Pancreas (tissue), 10 donors: ENCODE data around the gene BPIFB3. TPM values are rescaled to one million over a fixed set of nuclear protein-coding genes. Genes with fewer than 3 reads are reported as not detected.

Experiments used
- ATAC-seq, 4 donors: fragments of 200-7000 bp; cut with Tn5 transposase; one replicate each; pipeline versions ENCODE4 v1.8.0 to v1.9.1; 2020; ENCODE audit warnings: mild to moderate bottlenecking in 4 of 4, moderate library complexity in 4 of 4
- DNase-seq, 6 donors: peaks; one replicate each; pipeline ENCODE4 v3.0.0-alpha.2; 2020
- FAIRE-seq: peaks from 2 replicates; lab custom pipeline; 2012; peaks lifted over from hg19 to GRCh38; lab: Jason Lieb, UNC
- H3K27ac ChIP-seq, 4 donors: fragments of 200-600 bp; sonication (generic); 1 replicate in 3 of 4; 2 replicates in 1 of 4; pipeline versions ENCODE4 v1.5.0 to v1.8.0; 2020
- H3K27me3 ChIP-seq, 4 donors: fragments of 200-600 bp; one replicate each; pipeline ENCODE4 v1.8.0; 2021
- H3K36me3 ChIP-seq, 3 donors: fragments of 200-600 bp; sonication (generic) in 1 of 3; one replicate each; pipeline versions ENCODE4 v1.5.0 to v1.8.0; 2020 to 2021
- H3K4me1 ChIP-seq, 3 donors: fragments of 200-600 bp; one replicate each; pipeline ENCODE4 v1.8.0; 2021
- H3K4me3 ChIP-seq, 4 donors: fragments of 200-600 bp; sonication (generic) in 2 of 4; one replicate each; pipeline versions ENCODE4 v1.5.0 to v1.8.0; 2020 to 2021
- H3K9me3 ChIP-seq, 4 donors: fragments of 200-600 bp; one replicate each; pipeline ENCODE4 v1.8.0; 2021
- WGBS, 2 donors: extraction: QIAGEN DNeasy Blood & Tissue Kit; methylation state at CpG; one replicate each; pipeline ENCODE4 v1.1.7; 2013; 5-methylcytosine and 5-hydroxymethylcytosine counted together
- intact Hi-C, 3 donors: fragments of 100-400 bp; cut with DNase I; formaldehyde crosslinking; loops; one replicate each; pipeline versions ENCODE4 v1.11.1 to v1.14.2; 2022
- polyA plus RNA-seq, 2 donors: library from polyadenylated mRNA; stranded (reverse); fragments of 200-250 nt; gene quantifications; one replicate each; pipeline ENCODE4 v1.2.3, GENCODE V29; 2013
- total RNA-seq, 6 donors: library from RNA; stranded (reverse); fragmentation: NEBNext Ultra II Directional in 4 of 6; extraction: Animal tissue kit (Norgen Biotek cat#: 25700) in 4 of 6; gene quantifications; one replicate each; pipeline versions ENCODE4 v1.2.1 to v1.2.4, GENCODE V29; 2021 to 2023
- TF ChIP-seq, protein P1 (sequence below), 4 donors: fragments of 200-600 bp; sonication (generic) in 3 of 4; IDR thresholded peaks; one replicate each; pipeline versions ENCODE4 v1.5.0 to v1.8.0; 2021; ENCODE audit warnings: antibody characterized with exemption in 4 of 4
- donor health status: healthy with polysubstance abuse.
- donor health status: DM: no; HTN: no; CAD: no; lungs with moderate emphysema.
- donor health status: DM: no; HTN: no; CAD: no.
- donor health status: control.
- donor health status: control.
- donor health status: Bipolar disorder and iron deficiency.
- donor health status: DM: yes; HTN: yes; CAD: no.
- donor health status: DM: no; HTN: no; CAD: no.
- donor health status: DM: no; HTN: no; CAD: no.
- donor health status: DM: yes; HTN: yes; CAD: no.

The BPIFB3 gene
- total and polyA plus RNA-seq, 8 donors, result not detected

DNA sequence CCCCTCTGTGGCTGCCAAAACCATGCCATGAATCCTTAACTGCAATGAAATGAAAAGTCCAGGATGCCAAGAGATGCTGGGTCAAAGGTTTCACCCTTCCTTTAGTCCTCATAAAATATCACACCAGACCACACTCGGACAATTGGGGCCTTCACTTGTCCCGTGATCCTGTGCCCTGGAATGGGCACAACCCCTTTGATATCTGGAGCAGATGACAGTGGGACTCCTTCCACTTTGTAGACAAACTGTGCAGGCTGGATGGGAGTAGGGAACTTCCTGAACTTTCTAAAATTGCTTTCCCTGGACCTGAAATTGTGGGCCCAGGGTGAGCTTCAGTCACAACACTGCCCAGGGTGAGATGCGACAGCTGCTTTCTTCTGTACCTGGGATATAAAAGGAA, 31.8 kb upstream of the BPIFB3 start:
- no peak for FAIRE-seq
- intact Hi-C loops, result no loop called here
- Histone ChIP-seq H3K4me3 (no peak overlapping the region), H3K27ac (no peak overlapping the region), H3K9me3 (no peaks in the 10 kb centered on the region), H3K27me3 (no peaks in the 10 kb centered on the region), H3K4me1 (no peaks in the 10 kb centered on the region), H3K36me3 (no peaks in the 10 kb centered on the region)
- ATAC-seq, result no peak
- TF ChIP-seq, protein P1, sequence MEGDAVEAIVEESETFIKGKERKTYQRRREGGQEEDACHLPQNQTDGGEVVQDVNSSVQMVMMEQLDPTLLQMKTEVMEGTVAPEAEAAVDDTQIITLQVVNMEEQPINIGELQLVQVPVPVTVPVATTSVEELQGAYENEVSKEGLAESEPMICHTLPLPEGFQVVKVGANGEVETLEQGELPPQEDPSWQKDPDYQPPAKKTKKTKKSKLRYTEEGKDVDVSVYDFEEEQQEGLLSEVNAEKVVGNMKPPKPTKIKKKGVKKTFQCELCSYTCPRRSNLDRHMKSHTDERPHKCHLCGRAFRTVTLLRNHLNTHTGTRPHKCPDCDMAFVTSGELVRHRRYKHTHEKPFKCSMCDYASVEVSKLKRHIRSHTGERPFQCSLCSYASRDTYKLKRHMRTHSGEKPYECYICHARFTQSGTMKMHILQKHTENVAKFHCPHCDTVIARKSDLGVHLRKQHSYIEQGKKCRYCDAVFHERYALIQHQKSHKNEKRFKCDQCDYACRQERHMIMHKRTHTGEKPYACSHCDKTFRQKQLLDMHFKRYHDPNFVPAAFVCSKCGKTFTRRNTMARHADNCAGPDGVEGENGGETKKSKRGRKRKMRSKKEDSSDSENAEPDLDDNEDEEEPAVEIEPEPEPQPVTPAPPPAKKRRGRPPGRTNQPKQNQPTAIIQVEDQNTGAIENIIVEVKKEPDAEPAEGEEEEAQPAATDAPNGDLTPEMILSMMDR (IDR thresholded peaks at IDR 0.05), result no peak
- no peak for DNase-seq
- 43 to 59% methylated on average over 3 of the region's 3 CpGs for WGBS, 2 donors

- no peak overlapping the region for H3K27ac ChIP-seq
- intact Hi-C loops, result no loop called here
- no peaks in the 10 kb centered on the region for H3K9me3 ChIP-seq
- no peaks in the 10 kb centered on the region for H3K36me3 ChIP-seq
- DNase-seq (no peak), FAIRE-seq (no peak), ATAC-seq (no peak)
- 46 to 54% methylated on average over 4 of the region's 4 CpGs for WGBS, 2 donors
- no peaks in the 10 kb centered on the region for H3K27me3 ChIP-seq
- TF ChIP-seq, protein P1 (IDR thresholded peaks at IDR 0.05), result no peak
- no peaks in the 10 kb centered on the region for H3K4me1 ChIP-seq
- no peak overlapping the region for H3K4me3 ChIP-seq
These were observed 31.4 kb upstream of the BPIFB3 start for GRCh38 chr20:33022289-33022688.

GRCh38 chr20:33022694-33023438, 30.8 kb upstream of the BPIFB3 start:
- intact Hi-C loops, result no loop called here

DNA sequence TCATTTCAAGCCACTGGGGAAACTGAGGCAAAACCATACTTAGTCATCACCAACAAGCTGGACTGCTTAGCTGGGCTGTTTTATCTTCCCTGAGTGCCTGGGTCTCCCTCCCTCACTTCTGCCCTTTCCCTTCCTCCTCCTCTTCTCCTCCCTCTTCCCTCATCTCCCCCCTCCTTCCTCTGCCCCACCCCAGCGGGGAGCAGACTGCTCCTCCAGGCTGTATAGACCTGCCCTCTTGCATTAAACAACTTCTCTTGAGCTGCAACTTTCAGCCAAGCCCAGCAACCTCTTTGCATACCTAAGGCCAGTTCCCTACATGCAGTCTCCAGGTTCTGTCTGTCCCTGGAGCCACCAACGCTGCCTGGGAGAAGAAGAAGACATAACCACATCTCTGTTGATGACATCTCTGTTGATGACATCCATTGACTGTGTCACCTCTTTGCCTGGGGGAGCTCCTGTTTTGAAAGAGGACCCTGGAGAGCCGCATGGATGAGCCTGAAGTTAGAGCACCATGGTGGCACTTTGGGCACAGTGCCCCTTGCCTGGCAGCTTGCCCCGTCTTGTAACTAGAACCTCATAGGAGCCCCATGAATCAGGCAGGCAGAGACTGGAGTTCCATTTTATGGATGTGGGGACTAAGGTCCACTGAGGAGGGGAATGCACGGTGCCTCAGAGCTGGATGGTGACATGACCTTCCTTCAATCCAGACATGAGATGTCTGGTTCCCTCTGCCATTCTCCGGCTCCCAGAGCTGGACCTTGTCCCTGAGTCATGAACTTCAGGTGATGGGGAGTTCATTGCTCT, 30.1 kb upstream of the BPIFB3 start:
- Histone ChIP-seq H3K4me1 (no peaks in the 10 kb centered on the region), H3K9me3 (no peaks in the 10 kb centered on the region), H3K36me3 (no peaks in the 10 kb centered on the region), H3K27ac (no peak overlapping the region), H3K27me3 (no peaks in the 10 kb centered on the region), H3K4me3 (no peak overlapping the region)
- ATAC-seq, result no peak
- no peak for FAIRE-seq
- TF ChIP-seq, protein P1 (IDR thresholded peaks at IDR 0.05), result no peak
- intact Hi-C loops, result no loop called here
- WGBS, 2 donors, result 49 to 60% methylated on average over 6 of the region's 6 CpGs
- DNase-seq, result no peak

More at GRCh38 chr20:33022694-33023438, 30.8 kb upstream of the BPIFB3 start:
- DNase-seq (no peak), FAIRE-seq (no peak), ATAC-seq (no peak)
- Histone ChIP-seq H3K27me3 (no peaks in the 10 kb centered on the region), H3K27ac (no peak overlapping the region), H3K36me3 (no peaks in the 10 kb centered on the region), H3K4me3 (no peak overlapping the region), H3K9me3 (no peaks in the 10 kb centered on the region), H3K4me1 (no peaks in the 10 kb centered on the region)
- TF ChIP-seq, protein P1 (IDR thresholded peaks at IDR 0.05), result no peak
- 55 to 67% methylated on average over 7 of the region's 7 CpGs for WGBS, 2 donors

DNA sequence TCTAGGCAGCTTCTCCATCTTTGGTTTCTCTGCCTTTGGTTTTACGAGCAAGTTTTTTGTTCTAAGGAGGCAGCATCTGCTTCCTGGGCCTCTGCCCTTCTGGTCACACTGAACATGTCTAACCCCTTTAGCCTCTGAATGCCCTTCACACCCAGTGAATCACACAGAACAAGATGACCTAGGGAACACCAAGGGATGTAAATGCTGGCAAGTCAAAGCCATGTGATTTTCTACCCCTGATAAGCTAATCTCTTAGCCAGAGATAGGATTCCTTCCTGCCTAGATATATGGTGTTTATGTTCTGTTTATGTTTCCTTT, 29.5 kb upstream of the BPIFB3 start:
- TF ChIP-seq, protein P1 (IDR thresholded peaks at IDR 0.05), result no peak
- ATAC-seq (no peak), FAIRE-seq (no peak), DNase-seq (no peak)
- intact Hi-C loops, result no loop called here
- Histone ChIP-seq H3K4me3 (no peak overlapping the region), H3K36me3 (no peaks in the 10 kb centered on the region), H3K27ac (no peak overlapping the region), H3K27me3 (no peaks in the 10 kb centered on the region), H3K9me3 (no peaks in the 10 kb centered on the region), H3K4me1 (no peaks in the 10 kb centered on the region)
- WGBS, 2 donors, result 50 to 52% methylated on average over 1 of the region's 1 CpG
